WTC11 (cell line): ENCODE results near the gene KCTD1. TPM values are rescaled to one million over a fixed set of nuclear protein-coding genes. Genes with fewer than 3 reads are reported as not detected.

Experiments
- ATAC-seq: fragments of 200-7000 bp; cut with Tn5 transposase; 2 replicates; pipeline ENCODE4 v1.10.0; 2021; ENCODE audit warnings: mild to moderate bottlenecking, moderate library complexity
- CTCF ChIA-PET: fragments of 300-600 bp; sonication (Branson Sonifier 250); formaldehyde crosslinking; loops from one replicate; lab custom pipeline; 2021; ENCODE audit warnings: antibody characterized with exemption; lab: Charles Lee
- POLR2A ChIA-PET: fragments of 350-600 bp; sonication (Branson Sonifier 250); formaldehyde crosslinking; loops from one replicate; lab custom pipeline; 2021; ENCODE audit warnings: antibody characterized with exemption; lab: Charles Lee
- DNase-seq: peaks from one replicate; pipeline ENCODE4 v3.0.0; 2021; ENCODE audit warnings: low spot score
- H3K27ac Mint-ChIP-seq: 2 replicates; pipeline ENCODE4 v1.8.0; 2021; ENCODE audit warnings: mixed read lengths
- H3K27me3 Mint-ChIP-seq: 2 replicates; pipeline ENCODE4 v1.8.0; 2021; ENCODE audit warnings: low read depth, mild to moderate bottlenecking, moderate library complexity, mixed read lengths
- H3K36me3 Mint-ChIP-seq: 2 replicates; pipeline ENCODE4 v1.8.0; 2021; ENCODE audit warnings: mixed read lengths
- H3K4me1 Mint-ChIP-seq: 2 replicates; pipeline ENCODE4 v1.8.0; 2022; ENCODE audit warnings: mixed read lengths
- H3K4me3 Mint-ChIP-seq: 2 replicates; pipeline ENCODE4 v1.8.0; 2021; ENCODE audit warnings: mild to moderate bottlenecking, moderate library complexity, mixed read lengths
- H3K9me3 Mint-ChIP-seq: 2 replicates; pipeline ENCODE4 v1.8.0; 2021; ENCODE audit warnings: mixed read lengths
- ATF1 ChIP-seq: sonication (generic); formaldehyde crosslinking; IDR thresholded peaks from 2 replicates; pipeline ENCODE4 v1.8.1; 2023; ENCODE audit warnings: mild to moderate bottlenecking, moderate library complexity, missing genetic modification reagents
- NFATC4 ChIP-seq: fragments of 250-450 bp; sonication (Bioruptor Pico); IDR thresholded peaks from 2 replicates; pipeline ENCODE4 v1.9.0; 2021; ENCODE audit warnings: mild to moderate bottlenecking
- PRRX2 ChIP-seq: fragments of 250-450 bp; sonication (Bioruptor Pico); IDR thresholded peaks from 2 replicates; pipeline ENCODE4 v1.8.0; 2021; ENCODE audit warnings: mild to moderate bottlenecking
- TEAD4 ChIP-seq: sonication (generic); formaldehyde crosslinking; IDR thresholded peaks from 2 replicates; pipeline ENCODE4 v1.8.0; 2022; ENCODE audit warnings: mild to moderate bottlenecking, missing genetic modification reagents
- ZBTB21 ChIP-seq: sonication (generic); formaldehyde crosslinking; IDR thresholded peaks from 2 replicates; pipeline ENCODE4 v1.8.1; 2023; ENCODE audit warnings: mild to moderate bottlenecking, missing genetic modification reagents, borderline replicate concordance
- ZBTB43 ChIP-seq: sonication (generic); formaldehyde crosslinking; IDR thresholded peaks from 2 replicates; pipeline ENCODE4 v1.8.1; 2023; ENCODE audit warnings: mild to moderate bottlenecking, missing genetic modification reagents
- ZNF423 ChIP-seq: fragments of 250-450 bp; sonication (Bioruptor Pico); IDR thresholded peaks from 2 replicates; pipeline ENCODE4 v2.1.2; 2022; ENCODE audit warnings: mild to moderate bottlenecking, moderate library complexity
- ZNF532 ChIP-seq: fragments of 250-450 bp; sonication (Bioruptor Pico); IDR thresholded peaks from 2 replicates; pipeline ENCODE4 v1.9.0; 2021; ENCODE audit warnings: mild to moderate bottlenecking, borderline replicate concordance
- ZNF671 ChIP-seq: fragments of 250-450 bp; sonication (Bioruptor Pico); IDR thresholded peaks from 2 replicates; pipeline ENCODE4 v1.8.0; 2021; ENCODE audit warnings: mild to moderate bottlenecking
- total RNA-seq: library from RNA; stranded (reverse); gene quantifications from 3 replicates; pipeline ENCODE4 v1.2.3, GENCODE V29; 2021
- TF ChIP-seq, protein P1 (sequence below): sonication (generic); formaldehyde crosslinking; IDR thresholded peaks from 2 replicates; pipeline ENCODE4 v1.8.0; 2022; ENCODE audit warnings: mild to moderate bottlenecking, missing genetic modification reagents
- TF ChIP-seq, protein P2 (sequence below): sonication (generic); formaldehyde crosslinking; IDR thresholded peaks from 2 replicates; pipeline ENCODE4 v1.8.1; 2022; ENCODE audit warnings: mild to moderate bottlenecking, missing genetic modification reagents, moderate library complexity, borderline replicate concordance
- TF ChIP-seq, protein P3 (sequence below): sonication (generic); formaldehyde crosslinking; IDR thresholded peaks from 2 replicates; pipeline ENCODE4 v1.8.0; 2022; ENCODE audit warnings: mild to moderate bottlenecking, missing genetic modification reagents
- TF ChIP-seq, protein P4 (sequence below): sonication (generic); formaldehyde crosslinking; IDR thresholded peaks from 2 replicates; pipeline ENCODE4 v1.8.1; 2022; ENCODE audit warnings: low read depth, mild to moderate bottlenecking, moderate library complexity, missing genetic modification reagents, borderline replicate concordance
- TF ChIP-seq, protein P5 (sequence below): fragments of 250-450 bp; sonication (Bioruptor Pico); IDR thresholded peaks from 2 replicates; pipeline ENCODE4 v1.9.0; 2021; ENCODE audit warnings: mild to moderate bottlenecking

The KCTD1 gene
- total RNA-seq, 1 experiment from 2014 or later: 23.3 TPM

GRCh38 chr18:26417190-26417589 lies 131.2 kb downstream of the KCTD1 start:
- POLR2A ChIA-PET: no interaction called here
- Mint-ChIP-seq H3K27me3 (0 out of 2 replicates have a peak, but pooled peaks cover 2% of the 10 kb centered on the region), H3K36me3 (no peaks in the 10 kb centered on the region)
- no peak for DNase-seq
- TF ChIP-seq ZBTB21 (CRISPR knock-in tag) (no peak), ATF1 (CRISPR knock-in tag) (no peak), NFATC4 (CRISPR knock-in tag) (no peak), TEAD4 (no peak), ZNF671 (no peak), PRRX2 (no peak), ZNF423 (CRISPR knock-in tag) (no peak), ZBTB43 (CRISPR knock-in tag) (no peak), ZNF532 (CRISPR knock-in tag) (no peak)
- TF ChIP-seq, protein P1, sequence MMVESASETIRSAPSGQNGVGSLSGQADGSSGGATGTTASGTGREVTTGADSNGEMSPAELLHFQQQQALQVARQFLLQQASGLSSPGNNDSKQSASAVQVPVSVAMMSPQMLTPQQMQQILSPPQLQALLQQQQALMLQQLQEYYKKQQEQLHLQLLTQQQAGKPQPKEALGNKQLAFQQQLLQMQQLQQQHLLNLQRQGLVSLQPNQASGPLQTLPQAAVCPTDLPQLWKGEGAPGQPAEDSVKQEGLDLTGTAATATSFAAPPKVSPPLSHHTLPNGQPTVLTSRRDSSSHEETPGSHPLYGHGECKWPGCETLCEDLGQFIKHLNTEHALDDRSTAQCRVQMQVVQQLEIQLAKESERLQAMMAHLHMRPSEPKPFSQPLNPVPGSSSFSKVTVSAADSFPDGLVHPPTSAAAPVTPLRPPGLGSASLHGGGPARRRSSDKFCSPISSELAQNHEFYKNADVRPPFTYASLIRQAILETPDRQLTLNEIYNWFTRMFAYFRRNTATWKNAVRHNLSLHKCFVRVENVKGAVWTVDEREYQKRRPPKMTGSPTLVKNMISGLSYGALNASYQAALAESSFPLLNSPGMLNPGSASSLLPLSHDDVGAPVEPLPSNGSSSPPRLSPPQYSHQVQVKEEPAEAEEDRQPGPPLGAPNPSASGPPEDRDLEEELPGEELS (CRISPR knock-in tag): no peak
- TF ChIP-seq, protein P2, sequence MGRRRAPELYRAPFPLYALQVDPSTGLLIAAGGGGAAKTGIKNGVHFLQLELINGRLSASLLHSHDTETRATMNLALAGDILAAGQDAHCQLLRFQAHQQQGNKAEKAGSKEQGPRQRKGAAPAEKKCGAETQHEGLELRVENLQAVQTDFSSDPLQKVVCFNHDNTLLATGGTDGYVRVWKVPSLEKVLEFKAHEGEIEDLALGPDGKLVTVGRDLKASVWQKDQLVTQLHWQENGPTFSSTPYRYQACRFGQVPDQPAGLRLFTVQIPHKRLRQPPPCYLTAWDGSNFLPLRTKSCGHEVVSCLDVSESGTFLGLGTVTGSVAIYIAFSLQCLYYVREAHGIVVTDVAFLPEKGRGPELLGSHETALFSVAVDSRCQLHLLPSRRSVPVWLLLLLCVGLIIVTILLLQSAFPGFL (CRISPR knock-in tag): no peak
- TF ChIP-seq, protein P3, sequence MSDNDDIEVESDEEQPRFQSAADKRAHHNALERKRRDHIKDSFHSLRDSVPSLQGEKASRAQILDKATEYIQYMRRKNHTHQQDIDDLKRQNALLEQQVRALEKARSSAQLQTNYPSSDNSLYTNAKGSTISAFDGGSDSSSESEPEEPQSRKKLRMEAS (CRISPR knock-in tag): no peak
- TF ChIP-seq, protein P4, sequence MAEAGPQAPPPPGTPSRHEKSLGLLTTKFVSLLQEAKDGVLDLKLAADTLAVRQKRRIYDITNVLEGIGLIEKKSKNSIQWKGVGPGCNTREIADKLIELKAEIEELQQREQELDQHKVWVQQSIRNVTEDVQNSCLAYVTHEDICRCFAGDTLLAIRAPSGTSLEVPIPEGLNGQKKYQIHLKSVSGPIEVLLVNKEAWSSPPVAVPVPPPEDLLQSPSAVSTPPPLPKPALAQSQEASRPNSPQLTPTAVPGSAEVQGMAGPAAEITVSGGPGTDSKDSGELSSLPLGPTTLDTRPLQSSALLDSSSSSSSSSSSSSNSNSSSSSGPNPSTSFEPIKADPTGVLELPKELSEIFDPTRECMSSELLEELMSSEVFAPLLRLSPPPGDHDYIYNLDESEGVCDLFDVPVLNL (CRISPR knock-in tag): no peak
- TF ChIP-seq, all 79 proteins: peak for 0
- Mint-ChIP-seq H3K4me1 (peaks cover 12% of the 10 kb centered on the region), H3K4me3 (no peak overlapping the region), H3K27ac (no peak overlapping the region), H3K9me3 (no peaks in the 10 kb centered on the region)
- CTCF ChIA-PET: interaction anchor here (0.6 kb wide), 2 partner anchors 12 to 84 kb away, joined by 3 read pairs; no protein-coding TSS in a partner anchor
- ATAC-seq: no peak

- Mint-ChIP-seq H3K36me3 (no peaks in the 10 kb centered on the region), H3K4me1 (peaks cover 11% of the 10 kb centered on the region; the same call in 1 of the 2 replicates), H3K9me3 (no peaks in the 10 kb centered on the region), H3K27me3 (0 out of 2 replicates have a peak, but pooled peaks cover 2% of the 10 kb centered on the region), H3K4me3 (no peak overlapping the region), H3K27ac (no peak overlapping the region)
- DNase-seq (no peak), ATAC-seq (no peak)
- TF ChIP-seq, protein P5, sequence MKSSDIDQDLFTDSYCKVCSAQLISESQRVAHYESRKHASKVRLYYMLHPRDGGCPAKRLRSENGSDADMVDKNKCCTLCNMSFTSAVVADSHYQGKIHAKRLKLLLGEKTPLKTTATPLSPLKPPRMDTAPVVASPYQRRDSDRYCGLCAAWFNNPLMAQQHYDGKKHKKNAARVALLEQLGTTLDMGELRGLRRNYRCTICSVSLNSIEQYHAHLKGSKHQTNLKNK (CRISPR knock-in tag): no peak
- POLR2A ChIA-PET: no interaction called here
- CTCF ChIA-PET: interaction anchor here (0.6 to 1.8 kb wide), 2 partner anchors 11 to 33 kb away, joined by 3 to 7 read pairs; no protein-coding TSS in a partner anchor
These were observed 131.7 kb downstream of the KCTD1 start for GRCh38 chr18:26416652-26417150.
